Measurements from ENCODE around the gene IRX4.

Gene IRX4

GRCh38 chr5:1913578-1913977 lies 30.9 kb upstream of the IRX4 start:
- DNase-seq (ENCODE audit: low spot score), result no peak

GRCh38 chr5:1912951-1913565 lies 30.3 kb upstream of the IRX4 start:
- no peak for DNase-seq (ENCODE audit: low spot score)

GRCh38 chr5:1911773-1912235 lies 29.1 kb upstream of the IRX4 start:
- DNase-seq (ENCODE audit: low spot score), result no peak

GRCh38 chr5:1910861-1911772 lies 28.4 kb upstream of the IRX4 start:
- no peak for DNase-seq (ENCODE audit: low spot score)

- DNase-seq (ENCODE audit: low spot score), result no peak
These were observed 27.5 kb upstream of the IRX4 start for GRCh38 chr5:1910081-1910760.

- DNase-seq (ENCODE audit: low spot score), result no peak
These were observed 26.7 kb upstream of the IRX4 start for GRCh38 chr5:1909346-1909985.

- no peak for DNase-seq (ENCODE audit: low spot score)
These were observed 26.2 kb upstream of the IRX4 start for GRCh38 chr5:1908931-1909330.

GRCh38 chr5:1907616-1908015 lies 24.9 kb upstream of the IRX4 start:
- DNase-seq (ENCODE audit: low spot score), result no peak

- DNase-seq (ENCODE audit: low spot score), result no peak
These were observed 22.4 kb upstream of the IRX4 start for GRCh38 chr5:1905108-1905507.

- no peak for DNase-seq (ENCODE audit: low spot score)
These were observed 19.3 kb upstream of the IRX4 start for GRCh38 chr5:1901983-1902382.

- DNase-seq (ENCODE audit: low spot score), result no peak
These were observed 18.3 kb upstream of the IRX4 start for GRCh38 chr5:1901061-1901460.

- DNase-seq (ENCODE audit: low spot score), result no peak
These were observed 16.5 kb upstream of the IRX4 start for GRCh38 chr5:1899201-1899600.

GRCh38 chr5:1897816-1898450 lies 15.2 kb upstream of the IRX4 start:
- DNase-seq (ENCODE audit: low spot score), result no peak

- no peak for DNase-seq (ENCODE audit: low spot score)
These were observed 14.7 kb upstream of the IRX4 start for GRCh38 chr5:1897386-1897785.

GRCh38 chr5:1896602-1897376 lies 14.1 kb upstream of the IRX4 start:
- no peak for DNase-seq (ENCODE audit: low spot score)

- no peak for DNase-seq (ENCODE audit: low spot score)
These were observed 13.2 kb upstream of the IRX4 start for GRCh38 chr5:1895739-1896420.

GRCh38 chr5:1894243-1894642 lies 11.5 kb upstream of the IRX4 start:
- DNase-seq (ENCODE audit: low spot score), result no peak

- DNase-seq (ENCODE audit: low spot score), result no peak
These were observed 11.0 kb upstream of the IRX4 start for GRCh38 chr5:1893754-1894153.

GRCh38 chr5:1892685-1893445 lies 10.1 kb upstream of the IRX4 start:
- DNase-seq (ENCODE audit: low spot score), result no peak

- DNase-seq (ENCODE audit: low spot score), result no peak
These were observed 9.5 kb upstream of the IRX4 start for GRCh38 chr5:1892211-1892610.
